K562 (cell line): ENCODE results near the gene MBNL2.

ENCODE experiments used
- ARHGAP35 ChIP-seq: fragments of 450-650 bp; IDR thresholded peaks from 2 replicates; pipeline ENCODE4 v1.6.1; 2018; ENCODE audit not compliant: partially characterized antibody
- ATF1 ChIP-seq, 2 experiments: fragments of 450-650 bp in 1 of 2; IDR thresholded peaks; 2 replicates each; pipeline ENCODE4 v1.6.1; 2016; ENCODE audit warnings: missing compliant biosample characterization in 1 of 2, missing genetic modification characterization in 1 of 2
- CTCF ChIP-seq, 3 experiments: IDR thresholded peaks in 2 of 3; conservative IDR thresholded peaks in 1 of 3; 2 replicates each; pipeline ENCODE4 v1.5.1; 2011 to 2012; ENCODE audit warnings: low read length in 3 of 3, mild to moderate bottlenecking in 3 of 3, control low read depth in 2 of 3, improper control_type of control experiment in 1 of 3, inconsistent platforms in 1 of 3, low read depth in 1 of 3, mixed read lengths in 1 of 3, moderate library complexity in 1 of 3; ENCODE audit not compliant: insufficient read depth in 2 of 3
- E4F1 ChIP-seq: fragments of 250-450 bp; sonication (Bioruptor Pico); IDR thresholded peaks from 2 replicates; pipeline ENCODE4 v1.5.0; 2021; ENCODE audit warnings: mild to moderate bottlenecking, borderline replicate concordance
- GABPB1 ChIP-seq: sonication (generic); formaldehyde crosslinking; IDR thresholded peaks from 2 replicates; pipeline ENCODE4 v1.8.0; 2022; ENCODE audit warnings: mild to moderate bottlenecking, missing genetic modification reagents
- KAT7 ChIP-seq: sonication (generic); formaldehyde crosslinking; IDR thresholded peaks from 2 replicates; pipeline ENCODE4 v1.8.0; 2022; ENCODE audit warnings: missing genetic modification reagents, mild to moderate bottlenecking, borderline replicate concordance
- POLR2A ChIP-seq: fragments of 450-650 bp; conservative IDR thresholded peaks from 2 replicates; pipeline ENCODE4 v1.6.1; 2016
- POLR2AphosphoS5 ChIP-seq: IDR thresholded peaks from 2 replicates; pipeline ENCODE4 v1.6.1; 2011; ENCODE audit warnings: mild to moderate bottlenecking, low read depth, low read length, moderate library complexity; ENCODE audit not compliant: control insufficient read depth, insufficient read depth
- SAP30 ChIP-seq: fragments of 200-600 bp; sonication (generic); IDR thresholded peaks from 2 replicates; pipeline ENCODE4 v1.6.1; 2012; ENCODE audit warnings: borderline replicate concordance, low read depth, mild to moderate bottlenecking, moderate library complexity, low read length, control low read depth, inconsistent platforms; ENCODE audit not compliant: insufficient read depth, poor library complexity, severe bottlenecking
- SP1 ChIP-seq: sonication (generic); formaldehyde crosslinking; IDR thresholded peaks from 2 replicates; pipeline ENCODE4 v1.8.1; 2022; ENCODE audit warnings: mild to moderate bottlenecking, missing genetic modification reagents
- UBTF ChIP-seq, 2 experiments: IDR thresholded peaks; 2 replicates each; pipeline ENCODE4 v1.6.1; 2012; ENCODE audit warnings: improper control_type of control experiment in 2 of 2, low read depth in 2 of 2, low read length in 2 of 2, borderline replicate concordance in 1 of 2
- ZNF395 ChIP-seq: fragments of 200-800 bp; sonication (Bioruptor generic); IDR thresholded peaks from 2 replicates; pipeline ENCODE4 v1.6.1; 2017; ENCODE audit warnings: missing genetic modification characterization, missing compliant biosample characterization

GRCh38 chr13:97288486-97288900 is 66.4 kb downstream of the MBNL2 start:
- TF ChIP-seq POLR2AphosphoS5 (no peak), SP1 (CRISPR knock-in tag) (no peak), GABPB1 (CRISPR knock-in tag) (no peak), ZNF395 (CRISPR knock-in tag) (no peak), CTCF (IDR thresholded peaks at IDR 0.05 in 2 of 3, conservative IDR thresholded peaks at IDR 0.05 in 1 of 3; ENCODE audit: insufficient read depth in 2 of 3, low read depth in 1 of 3, low read length in 3 of 3) (no peak), UBTF (IDR thresholded peaks at IDR 0.05; ENCODE audit: borderline replicate concordance in 1 of 2, low read depth in 2 of 2, low read length in 2 of 2) (no peak), POLR2A (no peak), ARHGAP35 (no peak), E4F1 (CRISPR knock-in tag) (no peak), ATF1 (CRISPR knock-in tag; IDR thresholded peaks at IDR 0.05) (no peak), ATF1 (tag; IDR thresholded peaks at IDR 0.05) (no peak), KAT7 (CRISPR knock-in tag) (no peak), SAP30 (no peak)
